ENCODE data around the gene SF3B1. TPM values are rescaled to one million over a fixed set of nuclear protein-coding genes. Genes with fewer than 3 reads are reported as not detected.

SF3B1 gene
- total and polyA plus RNA-seq, 7 donors: 89.2 to 162 (median 136) TPM

GRCh38 chr2:197455428-197455827, 20.6 kb upstream of the SF3B1 start:
- Histone ChIP-seq H3K27me3 (ENCODE audit: insufficient read depth in 3 of 3, low read length in 2 of 3) (no peaks in the 10 kb centered on the region), H3K27ac (peak overlapping the region; percentile 99), H3K9me3 (no peaks in the 10 kb centered on the region), H3K4me1 (peaks cover 30% of the 10 kb centered on the region), H3K4me3 (peak overlapping the region; percentile 78), H3K36me3 (ENCODE audit: insufficient read depth in 1 of 2, low read depth in 1 of 2) (peaks cover 0 to 8% of the 10 kb centered on the region in 2 donors)
- TF ChIP-seq, protein P1, sequence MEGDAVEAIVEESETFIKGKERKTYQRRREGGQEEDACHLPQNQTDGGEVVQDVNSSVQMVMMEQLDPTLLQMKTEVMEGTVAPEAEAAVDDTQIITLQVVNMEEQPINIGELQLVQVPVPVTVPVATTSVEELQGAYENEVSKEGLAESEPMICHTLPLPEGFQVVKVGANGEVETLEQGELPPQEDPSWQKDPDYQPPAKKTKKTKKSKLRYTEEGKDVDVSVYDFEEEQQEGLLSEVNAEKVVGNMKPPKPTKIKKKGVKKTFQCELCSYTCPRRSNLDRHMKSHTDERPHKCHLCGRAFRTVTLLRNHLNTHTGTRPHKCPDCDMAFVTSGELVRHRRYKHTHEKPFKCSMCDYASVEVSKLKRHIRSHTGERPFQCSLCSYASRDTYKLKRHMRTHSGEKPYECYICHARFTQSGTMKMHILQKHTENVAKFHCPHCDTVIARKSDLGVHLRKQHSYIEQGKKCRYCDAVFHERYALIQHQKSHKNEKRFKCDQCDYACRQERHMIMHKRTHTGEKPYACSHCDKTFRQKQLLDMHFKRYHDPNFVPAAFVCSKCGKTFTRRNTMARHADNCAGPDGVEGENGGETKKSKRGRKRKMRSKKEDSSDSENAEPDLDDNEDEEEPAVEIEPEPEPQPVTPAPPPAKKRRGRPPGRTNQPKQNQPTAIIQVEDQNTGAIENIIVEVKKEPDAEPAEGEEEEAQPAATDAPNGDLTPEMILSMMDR (IDR thresholded peaks at IDR 0.05): no peak
- no peak for ATAC-seq
- 100% methylated on average over 1 of the region's 1 CpG for WGBS, 3 donors
- DNase-seq: no peak
- intact Hi-C loops (cut with DNase I): loop anchor here in 1 of 2 donors (2.0 kb wide), 1 partner anchor 43 kb away; the partner anchor contains the start of gene HSPD1

DNA sequence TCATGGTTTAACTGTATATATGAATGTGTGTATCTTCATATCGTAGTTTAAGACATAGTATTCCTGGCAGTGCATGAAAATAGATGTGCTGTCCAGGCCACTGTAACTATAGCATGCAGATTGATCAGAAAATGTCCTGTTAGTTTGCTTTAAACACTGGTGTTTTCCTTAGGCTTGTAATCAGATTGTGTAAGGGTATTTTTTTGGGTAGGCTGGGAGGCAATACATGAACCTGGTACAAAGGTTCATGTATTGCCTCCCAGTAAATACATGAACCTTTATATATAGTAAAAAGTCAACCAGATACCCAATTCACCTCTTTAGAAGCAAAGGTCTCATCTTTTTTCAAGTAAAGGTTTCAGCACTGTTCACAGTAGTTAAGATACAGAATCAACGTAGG, 20.1 kb upstream of the SF3B1 start:
- TF ChIP-seq, protein P1 (IDR thresholded peaks at IDR 0.05): no peak
- peak overlapping the region; percentile 99 for H3K27ac ChIP-seq
- intact Hi-C loops (cut with DNase I): loop anchor here in 1 of 2 donors (2.0 kb wide), 1 partner anchor 44 kb away; the partner anchor contains the start of gene HSPD1
- H3K27me3 ChIP-seq (ENCODE audit: insufficient read depth in 3 of 3, low read length in 2 of 3): no peaks in the 10 kb centered on the region
- peaks cover 30% of the 10 kb centered on the region for H3K4me1 ChIP-seq
- DNase-seq (no peak), ATAC-seq (no peak)
- peaks cover 0 to 3% of the 10 kb centered on the region in 2 donors for H3K36me3 ChIP-seq (ENCODE audit: insufficient read depth in 1 of 2, low read depth in 1 of 2)
- H3K9me3 ChIP-seq: no peaks in the 10 kb centered on the region
- peak overlapping the region; percentile 78 for H3K4me3 ChIP-seq
- WGBS, 3 donors: 70 to 86% (median 75%) methylated on average over 2 of the region's 2 CpGs

DNA sequence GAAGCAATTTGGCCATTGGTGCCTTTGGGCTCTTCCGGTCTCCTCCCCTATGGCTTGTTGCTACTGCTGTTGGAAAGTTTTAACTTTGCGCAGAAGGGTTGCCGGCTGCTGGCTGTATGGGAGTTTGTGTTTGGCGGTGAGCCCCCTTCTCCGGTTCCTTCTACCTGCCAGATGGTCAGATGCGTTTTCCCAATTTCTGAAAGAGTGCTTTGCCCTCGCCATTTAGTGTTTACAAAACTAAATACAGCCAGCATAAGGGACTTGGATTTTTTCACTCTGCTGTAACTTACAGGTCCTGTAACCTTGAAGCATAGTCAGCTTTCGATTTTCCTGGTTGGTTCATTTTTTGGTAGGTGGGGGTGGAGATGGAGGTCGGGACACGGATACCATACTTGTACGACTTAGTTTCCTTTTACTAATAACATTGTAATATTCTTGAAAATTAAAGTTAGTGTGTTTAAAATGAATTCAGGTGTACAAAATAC, 19.1 kb upstream of the SF3B1 start:
- Histone ChIP-seq H3K9me3 (no peaks in the 10 kb centered on the region), H3K4me1 (peaks cover 22% of the 10 kb centered on the region), H3K27me3 (ENCODE audit: insufficient read depth in 3 of 3, low read length in 2 of 3) (no peaks in the 10 kb centered on the region), H3K27ac (peak overlapping the region; percentile 99), H3K4me3 (peak overlapping the region; percentile 78), H3K36me3 (ENCODE audit: insufficient read depth in 1 of 2, low read depth in 1 of 2) (no peaks in the 10 kb centered on the region)
- WGBS, 3 donors: 0% methylated on average over 11 of the region's 11 CpGs
- intact Hi-C loops (cut with DNase I): loop anchor here (1.0 to 2.0 kb wide), 3 partner anchors 19 to 45 kb away; partner anchors contain the start of genes SF3B1 (in 2 of the 2) and HSPD1 (in 1 of the 2)
- TF ChIP-seq, protein P1 (IDR thresholded peaks at IDR 0.05): no peak
- DNase-seq (no peak), ATAC-seq (peak; percentile 74 to 87 (median 78))

DNA sequence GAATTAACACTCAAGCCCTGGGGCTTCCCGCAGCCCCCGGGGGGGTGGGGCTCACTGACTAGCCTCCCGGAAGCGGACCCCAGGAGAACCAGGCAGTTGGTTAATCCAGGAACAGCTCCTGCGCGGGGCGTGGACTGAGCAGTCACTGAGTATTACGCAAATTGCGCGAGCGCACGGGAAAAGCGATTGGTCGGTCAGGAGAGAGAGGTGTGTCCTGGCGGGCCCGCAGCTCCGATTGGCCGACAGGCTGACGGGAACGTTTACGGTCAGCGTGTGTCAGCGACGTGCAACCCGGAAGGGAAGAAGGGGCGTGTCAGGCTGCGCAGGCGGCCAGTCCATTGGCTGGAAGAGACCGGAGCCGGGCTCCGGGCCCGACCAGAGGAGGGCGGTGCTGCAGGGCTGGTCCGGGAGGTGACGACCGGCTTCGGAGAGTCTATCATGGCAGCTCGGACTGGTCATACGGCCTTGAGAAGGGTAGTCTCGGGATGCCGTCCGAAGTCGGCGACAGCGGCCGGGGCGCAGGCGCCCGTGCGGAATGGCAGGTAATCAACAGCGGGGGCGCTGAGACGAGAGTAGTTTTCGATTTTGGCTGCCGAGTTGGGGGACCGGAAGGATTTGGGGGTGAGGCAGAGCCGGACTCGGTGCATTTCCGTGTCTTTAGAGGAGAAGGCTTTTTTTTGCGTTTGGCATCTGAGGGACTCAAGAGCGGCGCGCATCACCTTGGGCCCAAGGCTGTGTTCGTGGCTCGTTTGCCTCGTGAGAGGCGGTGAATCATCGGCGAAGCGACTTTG, 18.5 kb upstream of the SF3B1 start, which contains the start of gene COQ10B:
TSS of gene COQ10B (plus strand) at position 430 of the 791 bp plus-strand sequence. CDS start at position 439, 9 bp downstream.
- Histone ChIP-seq H3K36me3 (ENCODE audit: insufficient read depth in 1 of 2, low read depth in 1 of 2) (no peaks in the 10 kb centered on the region), H3K27me3 (ENCODE audit: insufficient read depth in 3 of 3, low read length in 2 of 3) (no peaks in the 10 kb centered on the region), H3K4me3 (peak within 1 kb of the TSS; percentile 78), H3K9me3 (no peaks in the 10 kb centered on the region), H3K4me1 (peaks cover 16% of the 10 kb centered on the region), H3K27ac (peak within 1 kb of the TSS; percentile 99)
- intact Hi-C loops (cut with DNase I): loop anchor here (1.0 to 2.0 kb wide), 2 partner anchors 18 to 19 kb away; partner anchors contain the start of gene SF3B1 (in 2 of the 2)
- WGBS, 3 donors: 0% methylated on average over 68 to 70 of the region's 70 CpGs
- peak; percentile 99 to 100 for DNase-seq
- peak; percentile 94 to 97 (median 96) for ATAC-seq
- TF ChIP-seq, protein P1 (IDR thresholded peaks at IDR 0.05): peak; percentile 21
